AG04449 (cell line): ENCODE data around the gene ADORA2B.

Source experiments
- CTCF ChIA-PET: fragments of 350-600 bp; formaldehyde crosslinking; extraction: SDS; loops from one replicate; lab custom pipeline; 2021; ENCODE audit warnings: antibody characterized with exemption; lab: Yijun Ruan, JAX
- POLR2A ChIA-PET: fragments of 400-600, 350-600 bp; formaldehyde crosslinking; extraction: SDS; loops from one replicate; lab custom pipeline; 2020; ENCODE audit warnings: antibody characterized with exemption, inconsistent platforms; lab: Yijun Ruan, JAX
- DNase-seq: peaks from one replicate; pipeline ENCODE4 v3.0.0-alpha.2; 2010; ENCODE audit warnings: low read depth, low spot score
- H3K4me3 ChIP-seq: 2 replicates; pipeline ENCODE4 v1.5.1; 2011; ENCODE audit warnings: low read depth, mild to moderate bottlenecking, control low read depth, low read length
- CTCF ChIP-seq: IDR thresholded peaks from one replicate; pipeline ENCODE4 v1.5.1; 2011; ENCODE audit warnings: mild to moderate bottlenecking, moderate library complexity, low read length, control low read depth, inconsistent platforms; ENCODE audit not compliant: insufficient read depth; ENCODE audit errors: missing control alignments

The ADORA2B gene

DNA sequence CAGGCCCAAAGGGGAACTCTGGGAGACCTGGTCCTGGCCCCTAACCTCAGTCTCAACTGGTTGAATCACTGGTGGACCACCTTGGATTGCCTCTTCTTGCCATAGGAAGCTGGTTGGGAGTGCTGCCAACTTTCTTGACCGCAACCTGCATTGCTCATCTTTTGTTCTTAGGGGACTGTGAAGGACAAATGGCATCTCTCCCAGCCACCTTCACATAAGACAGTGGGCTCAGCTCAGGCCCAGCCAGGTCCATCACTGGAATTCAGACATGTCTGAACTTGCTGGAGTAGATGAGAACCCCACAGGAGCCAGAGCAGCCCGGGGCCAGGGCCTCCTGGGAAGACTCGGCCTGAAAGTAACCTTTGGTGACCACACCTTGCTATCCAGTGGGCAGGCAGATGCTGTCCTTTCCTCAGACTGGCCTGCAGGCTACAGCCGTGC lies 18.8 kb downstream of the ADORA2B start:
- no peak overlapping the region for H3K4me3 ChIP-seq
- TF ChIP-seq CTCF = no peak
- CTCF ChIA-PET = interaction anchor here (1.0 kb wide), 1 partner anchor 36 kb away, joined by 3 read pairs; the partner anchor contains the start of gene ZSWIM7
- DNase-seq = no peak
- POLR2A ChIA-PET = no interaction called here

GRCh38 chr17:15965528-15965927 lies 20.6 kb downstream of the ADORA2B start:
- H3K4me3 ChIP-seq = no peak overlapping the region
- no peak for DNase-seq
- TF ChIP-seq CTCF = no peak
- POLR2A ChIA-PET = no interaction called here
- CTCF ChIA-PET = interaction anchor here (1.2 to 3.7 kb wide), 3 partner anchors 10 to 137 kb away, joined by 3 to 15 read pairs (median 5); partner anchors contain the start of gene ADORA2B

DNA sequence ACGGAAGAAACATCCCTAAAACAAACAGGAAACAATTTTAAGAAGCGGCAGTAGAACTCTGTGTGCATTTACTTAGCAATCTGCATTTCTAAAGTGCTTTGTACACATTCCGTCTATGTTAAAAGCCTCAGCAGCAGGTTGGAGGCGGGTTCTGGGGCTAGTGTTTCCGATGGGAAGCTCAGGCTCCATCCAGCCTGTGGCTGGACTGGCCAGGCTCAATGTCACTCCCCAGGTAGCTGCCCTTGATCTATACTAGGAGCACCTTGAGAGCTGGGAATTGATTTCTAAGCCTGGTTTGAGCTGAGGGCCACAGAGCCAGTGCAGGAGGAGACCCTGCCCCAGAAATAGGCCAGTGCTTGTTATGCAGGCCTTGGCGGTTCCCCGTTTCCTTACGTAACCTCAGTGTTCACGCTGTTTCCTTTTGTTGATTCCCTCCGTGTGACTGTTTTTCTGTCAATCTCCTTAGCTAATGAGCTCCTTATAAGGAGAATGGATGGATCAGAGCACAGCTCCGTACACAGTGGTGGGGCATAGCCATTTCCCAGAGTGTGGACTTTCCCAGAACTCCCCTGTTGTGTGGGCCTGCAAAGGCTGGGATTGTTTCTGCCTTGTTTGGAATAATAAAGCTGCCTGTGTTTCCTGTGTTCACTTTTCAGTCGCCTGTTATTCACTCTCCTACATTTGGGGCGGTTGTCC lies 21.4 kb downstream of the ADORA2B start:
- H3K4me3 ChIP-seq = no peak overlapping the region
- POLR2A ChIA-PET = no interaction called here
- CTCF ChIA-PET = interaction anchor here (1.2 to 3.7 kb wide), 3 partner anchors 9 to 138 kb away, joined by 3 to 15 read pairs (median 5); partner anchors contain the start of gene ADORA2B
- DNase-seq = no peak
- no peak for TF ChIP-seq CTCF

DNA sequence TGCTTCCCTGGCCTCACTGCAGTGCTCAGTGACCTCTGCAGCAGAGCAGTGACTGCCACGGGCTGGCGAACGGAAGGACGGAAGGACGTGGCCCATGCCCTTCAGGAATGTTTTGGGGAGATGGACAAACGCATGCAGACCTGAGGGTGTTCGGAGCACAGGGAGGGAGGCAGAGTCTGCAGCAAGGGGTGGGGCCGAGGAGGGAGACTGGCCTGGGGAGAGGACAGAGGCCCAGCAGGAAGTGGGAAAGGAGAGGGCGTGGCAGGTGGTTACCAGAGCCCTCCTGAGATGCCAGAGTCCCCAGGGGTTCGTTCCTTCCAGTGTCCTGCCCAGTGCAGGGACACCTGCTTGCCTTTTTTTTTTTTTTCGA lies 21.9 kb downstream of the ADORA2B start:
- DNase-seq = no peak
- H3K4me3 ChIP-seq = no peak overlapping the region
- POLR2A ChIA-PET = no interaction called here
- TF ChIP-seq CTCF = no peak
- CTCF ChIA-PET = interaction anchor here (1.2 to 3.7 kb wide), 3 partner anchors 8 to 138 kb away, joined by 3 to 15 read pairs (median 5); partner anchors contain the start of gene ADORA2B

- no peak overlapping the region for H3K4me3 ChIP-seq
- CTCF ChIA-PET = interaction anchor here (3.7 kb wide), 1 partner anchor 23 kb away, joined by 15 read pairs; the partner anchor contains the start of gene ADORA2B
- POLR2A ChIA-PET = no interaction called here
- DNase-seq = no peak
- TF ChIP-seq CTCF = no peak
These were observed 22.9 kb downstream of the ADORA2B start for GRCh38 chr17:15967706-15968399.

DNA sequence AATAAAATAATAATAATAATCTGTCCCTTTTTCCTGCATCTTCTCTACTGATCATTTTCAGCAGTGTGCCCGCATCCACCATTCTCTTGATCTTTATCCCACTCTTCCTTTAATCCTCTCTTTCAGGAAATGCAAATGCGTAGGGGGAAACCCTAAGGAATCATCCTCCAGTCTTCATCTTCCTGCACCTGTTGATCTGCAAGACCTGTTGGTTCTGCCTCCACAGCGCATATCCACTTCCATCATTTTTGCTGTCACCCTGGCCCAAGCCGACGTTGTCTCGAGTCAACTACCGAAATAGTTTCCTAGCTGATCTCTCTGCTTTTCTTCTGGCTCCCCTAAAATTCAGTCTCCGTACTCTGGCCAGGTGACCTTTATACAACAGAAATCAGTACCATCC lies 24.5 kb downstream of the ADORA2B start:
- POLR2A ChIA-PET = interaction anchor here (0.6 kb wide), 1 partner anchor 10 kb away, joined by 4 read pairs; no protein-coding TSS in a partner anchor
- TF ChIP-seq CTCF = no peak
- DNase-seq = no peak
- no peak overlapping the region for H3K4me3 ChIP-seq
- CTCF ChIA-PET = no interaction called here
